CD4-positive, alpha-beta memory T cell (primary cell): ENCODE results near the gene NLRP13. TPM values are rescaled to one million over a fixed set of nuclear protein-coding genes. Genes with fewer than 3 reads are reported as not detected.

ENCODE experiments used
- CTCF ChIA-PET: fragments of 350-600 bp; sonication (Branson Sonifier 250); formaldehyde crosslinking; loops from one replicate; lab custom pipeline; 2021; ENCODE audit warnings: inconsistent platforms; ENCODE audit not compliant: partially characterized antibody; lab: Charles Lee
- POLR2A ChIA-PET: fragments of 350-600 bp; sonication (Branson Sonifier 250); formaldehyde crosslinking; loops from one replicate; lab custom pipeline; 2021; ENCODE audit not compliant: partially characterized antibody; lab: Charles Lee
- DNase-seq, 5 donors: peaks; one replicate each; pipeline versions ENCODE4 v3.0.0 to v3.0.0-alpha.2; 2020 to 2022; ENCODE audit warnings: mixed read lengths in 1 of 5
- H3K27ac ChIP-seq: one replicate; pipeline ENCODE4 v1.7.0; 2013; ENCODE audit warnings: low read depth, low read length
- H3K27me3 ChIP-seq: 2 replicates; pipeline ENCODE4 v1.7.0; 2013; ENCODE audit warnings: mild to moderate bottlenecking, low read length, moderate library complexity; ENCODE audit not compliant: insufficient read depth
- H3K36me3 ChIP-seq: 2 replicates; pipeline ENCODE4 v1.7.0; 2013; ENCODE audit warnings: mild to moderate bottlenecking, low read length, moderate library complexity; ENCODE audit not compliant: insufficient read depth
- H3K4me1 ChIP-seq: 2 replicates; pipeline ENCODE4 v1.7.0; 2013; ENCODE audit warnings: mild to moderate bottlenecking, low read length, moderate library complexity; ENCODE audit not compliant: insufficient read depth
- H3K4me3 ChIP-seq, 2 donors: one replicate each; pipeline ENCODE4 v1.7.0; 2013; ENCODE audit warnings: low read length in 2 of 2, mild to moderate bottlenecking in 1 of 2
- H3K9me3 ChIP-seq, 2 donors: one replicate each; pipeline ENCODE4 v1.7.0; 2013; ENCODE audit warnings: low read length in 2 of 2, control low read depth in 1 of 2; ENCODE audit not compliant: control insufficient read depth in 1 of 2
- H3K27ac Mint-ChIP-seq, 7 donors: one replicate each; pipeline ENCODE4 v1.8.0; 2020 to 2021; ENCODE audit warnings: mixed read lengths in 7 of 7, mild to moderate bottlenecking in 6 of 7, inconsistent platforms in 3 of 7, moderate library complexity in 3 of 7
- H3K27me3 Mint-ChIP-seq, 2 donors: one replicate each; pipeline ENCODE4 v1.8.0; 2020 to 2021; ENCODE audit warnings: mixed read lengths in 2 of 2
- H3K36me3 Mint-ChIP-seq, 2 donors: one replicate each; pipeline ENCODE4 v1.8.0; 2020 to 2021; ENCODE audit warnings: mixed read lengths in 2 of 2, inconsistent platforms in 1 of 2, mild to moderate bottlenecking in 1 of 2
- H3K4me1 Mint-ChIP-seq, 4 donors: one replicate each; pipeline ENCODE4 v1.8.0; 2020 to 2021; ENCODE audit warnings: mixed read lengths in 4 of 4, mild to moderate bottlenecking in 1 of 4
- H3K4me3 Mint-ChIP-seq, 8 donors: one replicate each; pipeline ENCODE4 v1.8.0; 2020 to 2021; ENCODE audit warnings: mixed read lengths in 8 of 8, mild to moderate bottlenecking in 7 of 8, moderate library complexity in 6 of 8, inconsistent platforms in 3 of 8
- H3K9me3 Mint-ChIP-seq, 8 donors: one replicate each; pipeline ENCODE4 v1.8.0; 2020 to 2021; ENCODE audit warnings: mixed read lengths in 8 of 8, mild to moderate bottlenecking in 5 of 8, inconsistent platforms in 3 of 8, moderate library complexity in 1 of 8
- intact Hi-C: fragments of 100-400 bp; cut with micrococcal nuclease; formaldehyde crosslinking; loops from one replicate; pipeline ENCODE4 v1.15.1; 2023
- polyA plus RNA-seq, 2 donors: library from polyadenylated mRNA; unstranded; fragments of 300-500 nt; fragmentation: Illumina TruSeq; gene quantifications; one replicate each; pipeline ENCODE4 v1.2.3, GENCODE V29; 2021
- total RNA-seq, 2 experiments: library from RNA; stranded (reverse); gene quantifications; one replicate each; pipeline ENCODE4 v1.2.3, GENCODE V29; 2021

The NLRP13 gene
- total and polyA plus RNA-seq, 4 experiments from 2014 or later: not detected

- H3K27ac ChIP-seq: no peak overlapping the region
Observed at GRCh38 chr19:55927991-55928390, 4.1 kb downstream of the NLRP13 start.

GRCh38 chr19:55923556-55923955 is 8.6 kb downstream of the NLRP13 start:
- H3K9me3 Mint-ChIP-seq: peaks cover 8 to 62% (median 38%) of the 10 kb centered on the region in 8 donors
- H3K4me3 ChIP-seq: no peak overlapping the region

More at GRCh38 chr19:55927991-55928390, 4.1 kb downstream of the NLRP13 start:
- no peaks in the 10 kb centered on the region for H3K9me3 ChIP-seq
- H3K27me3 Mint-ChIP-seq: peaks cover 3% of the 10 kb centered on the region in 2 donors
- H3K9me3 Mint-ChIP-seq: peaks cover 2 to 41% (median 20%) of the 10 kb centered on the region in 8 donors
- no peaks in the 10 kb centered on the region for H3K27me3 ChIP-seq
- H3K4me3 Mint-ChIP-seq: no peak overlapping the region
- no peaks in the 10 kb centered on the region for H3K36me3 ChIP-seq
- no peaks in the 10 kb centered on the region for H3K4me1 ChIP-seq
- CTCF ChIA-PET: no interaction called here
- intact Hi-C loops: no loop called here
- no peak overlapping the region for H3K4me3 ChIP-seq
- H3K27ac Mint-ChIP-seq: no peak overlapping the region
- POLR2A ChIA-PET: no interaction called here
- H3K36me3 Mint-ChIP-seq: no peaks in the 10 kb centered on the region
- DNase-seq: no peak
- H3K4me1 Mint-ChIP-seq: no peaks in the 10 kb centered on the region

GRCh38 chr19:55913643-55914268 is 18.4 kb downstream of the NLRP13 start:
- H3K9me3 Mint-ChIP-seq: peaks cover 3 to 67% (median 27%) of the 10 kb centered on the region in 8 donors
- intact Hi-C loops: no loop called here
- no peaks in the 10 kb centered on the region for H3K4me1 Mint-ChIP-seq
- no peaks in the 10 kb centered on the region for H3K36me3 ChIP-seq
- no peak overlapping the region for H3K4me3 ChIP-seq
- no peak for DNase-seq
- H3K27me3 Mint-ChIP-seq: peaks cover 0 to 10% of the 10 kb centered on the region in 2 donors
- H3K27me3 ChIP-seq: no peaks in the 10 kb centered on the region
- H3K27ac Mint-ChIP-seq: no peak overlapping the region
- ChIA-PET POLR2A (no interaction called here), CTCF (no interaction called here)
- H3K4me3 Mint-ChIP-seq: peak overlapping the region in 1 of 8 donors; percentile 35
- peaks cover 0 to 4% of the 10 kb centered on the region in 2 donors for H3K36me3 Mint-ChIP-seq
- no peaks in the 10 kb centered on the region for H3K9me3 ChIP-seq
- no peaks in the 10 kb centered on the region for H3K4me1 ChIP-seq
- no peak overlapping the region for H3K27ac ChIP-seq

More at GRCh38 chr19:55923556-55923955, 8.6 kb downstream of the NLRP13 start:
- Histone ChIP-seq H3K9me3 (no peaks in the 10 kb centered on the region), H3K36me3 (no peaks in the 10 kb centered on the region), H3K27ac (no peak overlapping the region), H3K4me1 (no peaks in the 10 kb centered on the region), H3K27me3 (no peaks in the 10 kb centered on the region)
- DNase-seq: no peak
- H3K27me3 Mint-ChIP-seq: peaks cover 0 to 3% of the 10 kb centered on the region in 2 donors
- no peaks in the 10 kb centered on the region for H3K36me3 Mint-ChIP-seq
- ChIA-PET POLR2A (no interaction called here), CTCF (no interaction called here)
- no peak overlapping the region for H3K27ac Mint-ChIP-seq
- H3K4me1 Mint-ChIP-seq: no peaks in the 10 kb centered on the region
- intact Hi-C loops: no loop called here
- peak overlapping the region in 1 of 8 donors; percentile 13 for H3K4me3 Mint-ChIP-seq

GRCh38 chr19:55912916-55913315 is 19.2 kb downstream of the NLRP13 start:
- no peaks in the 10 kb centered on the region for H3K27me3 ChIP-seq
- H3K4me1 ChIP-seq: no peaks in the 10 kb centered on the region
- H3K9me3 ChIP-seq: no peaks in the 10 kb centered on the region
- H3K4me3 Mint-ChIP-seq: no peak overlapping the region
- peaks cover 0 to 10% of the 10 kb centered on the region in 2 donors for H3K27me3 Mint-ChIP-seq
- H3K36me3 Mint-ChIP-seq: peaks cover 0 to 4% of the 10 kb centered on the region in 2 donors
- H3K4me1 Mint-ChIP-seq: no peaks in the 10 kb centered on the region
- intact Hi-C loops: no loop called here
- no peak for DNase-seq
- no peak overlapping the region for H3K27ac ChIP-seq
- H3K4me3 ChIP-seq: no peak overlapping the region
- H3K36me3 ChIP-seq: no peaks in the 10 kb centered on the region
- CTCF ChIA-PET: no interaction called here
- no peak overlapping the region for H3K27ac Mint-ChIP-seq
- POLR2A ChIA-PET: no interaction called here
- peaks cover 3 to 59% (median 20%) of the 10 kb centered on the region in 8 donors for H3K9me3 Mint-ChIP-seq

GRCh38 chr19:55909801-55910200 is 22.3 kb downstream of the NLRP13 start:
- no peak overlapping the region for H3K27ac ChIP-seq
- Mint-ChIP-seq H3K4me1 (no peaks in the 10 kb centered on the region), H3K9me3 (peaks cover 0 to 41% (median 9%) of the 10 kb centered on the region in 8 donors), H3K4me3 (no peak overlapping the region), H3K27ac (no peak overlapping the region), H3K27me3 (peaks cover 2 to 15% of the 10 kb centered on the region in 2 donors), H3K36me3 (no peaks in the 10 kb centered on the region)
- DNase-seq: no peak
- ChIA-PET POLR2A (no interaction called here), CTCF (no interaction called here)
- H3K9me3 ChIP-seq: no peaks in the 10 kb centered on the region
- H3K4me1 ChIP-seq: no peaks in the 10 kb centered on the region
- no peaks in the 10 kb centered on the region for H3K27me3 ChIP-seq
- intact Hi-C loops: no loop called here
- no peaks in the 10 kb centered on the region for H3K36me3 ChIP-seq
- H3K4me3 ChIP-seq: no peak overlapping the region

GRCh38 chr19:55907746-55908145 is 24.4 kb downstream of the NLRP13 start:
- Mint-ChIP-seq H3K27ac (no peak overlapping the region), H3K9me3 (peaks cover 0 to 36% (median 7%) of the 10 kb centered on the region in 8 donors), H3K4me3 (no peak overlapping the region), H3K36me3 (no peaks in the 10 kb centered on the region), H3K27me3 (peaks cover 3 to 15% of the 10 kb centered on the region in 2 donors), H3K4me1 (no peaks in the 10 kb centered on the region)
- CTCF ChIA-PET: no interaction called here
- H3K36me3 ChIP-seq: no peaks in the 10 kb centered on the region
- DNase-seq: no peak
- H3K27me3 ChIP-seq: no peaks in the 10 kb centered on the region
- POLR2A ChIA-PET: no interaction called here
- intact Hi-C loops: no loop called here
- no peak overlapping the region for H3K4me3 ChIP-seq
- H3K27ac ChIP-seq: no peak overlapping the region
- H3K9me3 ChIP-seq: no peaks in the 10 kb centered on the region
- no peaks in the 10 kb centered on the region for H3K4me1 ChIP-seq

GRCh38 chr19:55907286-55907685 is 24.9 kb downstream of the NLRP13 start:
- H3K9me3 ChIP-seq: no peaks in the 10 kb centered on the region
- intact Hi-C loops: no loop called here
- ChIA-PET CTCF (no interaction called here), POLR2A (no interaction called here)
- Mint-ChIP-seq H3K27ac (no peak overlapping the region), H3K4me1 (no peaks in the 10 kb centered on the region), H3K36me3 (no peaks in the 10 kb centered on the region), H3K4me3 (no peak overlapping the region), H3K27me3 (peaks cover 3 to 15% of the 10 kb centered on the region in 2 donors), H3K9me3 (peaks cover 0 to 31% (median 6%) of the 10 kb centered on the region in 8 donors)
- DNase-seq: no peak
- no peaks in the 10 kb centered on the region for H3K36me3 ChIP-seq
- H3K27ac ChIP-seq: no peak overlapping the region
- no peaks in the 10 kb centered on the region for H3K27me3 ChIP-seq
- H3K4me1 ChIP-seq: no peaks in the 10 kb centered on the region
- no peak overlapping the region for H3K4me3 ChIP-seq
